GM13977 (cell line): ENCODE data around the gene ARHGEF10L.
"Not testable (repeated sequence)": the region's sequence is repeated elsewhere in the genome, so short reads cannot be mapped to it uniquely, and the experiment has no call there.

Experiments used
- DNase-seq: peaks from one replicate; pipeline ENCODE4 v3.0.0; 2012; ENCODE audit warnings: low spot score
- in situ Hi-C: fragments of 300-500 bp; cut with MboI; formaldehyde crosslinking; loops from one replicate; pipeline ENCODE4 v1.12.0; 2022; ENCODE audit warnings: low sequenced_read_pairs, low pct_unique_long_range_greater_than_20kb, mixed read lengths, inconsistent platforms; ENCODE audit not compliant: unreplicated experiment
- TF ChIP-seq, protein P1 (sequence below): IDR thresholded peaks from 2 replicates; pipeline ENCODE4 v1.5.1; 2012; ENCODE audit warnings: mild to moderate bottlenecking, control low read depth; ENCODE audit not compliant: insufficient read depth; ENCODE audit errors: extremely low read depth, missing control alignments

The ARHGEF10L gene

DNA sequence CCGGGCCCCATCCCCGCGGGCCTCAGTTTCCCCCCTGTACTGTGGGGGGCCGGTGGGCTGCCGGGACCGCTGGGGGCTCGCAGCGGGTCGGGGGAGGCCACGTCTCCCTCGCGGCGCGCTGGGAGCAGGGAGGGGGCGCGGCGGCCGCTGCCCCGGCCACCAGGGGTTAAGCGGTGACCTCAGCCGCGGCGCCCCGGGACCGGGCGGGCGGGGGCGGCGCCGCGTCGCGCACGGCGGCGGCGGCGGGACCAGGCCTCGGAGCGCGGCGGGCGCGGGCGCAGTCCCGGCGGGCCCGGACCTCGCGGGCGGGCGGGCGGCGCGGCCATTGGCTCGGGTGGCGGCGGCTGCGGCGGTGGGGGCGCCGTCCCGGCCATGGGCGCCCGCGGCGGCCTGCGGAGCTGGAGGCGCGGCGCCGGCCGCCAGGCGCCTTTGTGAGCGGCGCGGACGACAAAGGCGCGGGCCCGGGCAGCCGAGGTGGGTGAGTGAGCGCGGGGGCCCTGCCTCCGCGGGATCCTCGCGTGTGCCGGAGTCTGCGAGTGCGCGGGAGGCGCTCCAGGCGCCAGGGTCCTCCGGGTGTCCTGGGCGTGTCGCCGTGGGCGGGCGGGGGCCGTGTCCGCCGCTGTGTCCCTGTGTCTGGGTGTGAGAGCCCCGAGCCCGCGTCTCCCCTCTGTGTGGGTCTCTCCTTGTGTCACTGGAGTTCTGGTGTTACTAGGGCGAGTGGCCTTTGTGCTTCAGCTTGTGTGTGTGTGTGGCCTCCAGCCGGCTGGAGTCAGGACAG lies at the start of gene ARHGEF10L:
Gene ARHGEF10L, plus strand, starts transcription at position 222 of the 778 bp plus-strand sequence. CDS start 40,898 bp downstream, outside the sequence.
- TF ChIP-seq, protein P1, sequence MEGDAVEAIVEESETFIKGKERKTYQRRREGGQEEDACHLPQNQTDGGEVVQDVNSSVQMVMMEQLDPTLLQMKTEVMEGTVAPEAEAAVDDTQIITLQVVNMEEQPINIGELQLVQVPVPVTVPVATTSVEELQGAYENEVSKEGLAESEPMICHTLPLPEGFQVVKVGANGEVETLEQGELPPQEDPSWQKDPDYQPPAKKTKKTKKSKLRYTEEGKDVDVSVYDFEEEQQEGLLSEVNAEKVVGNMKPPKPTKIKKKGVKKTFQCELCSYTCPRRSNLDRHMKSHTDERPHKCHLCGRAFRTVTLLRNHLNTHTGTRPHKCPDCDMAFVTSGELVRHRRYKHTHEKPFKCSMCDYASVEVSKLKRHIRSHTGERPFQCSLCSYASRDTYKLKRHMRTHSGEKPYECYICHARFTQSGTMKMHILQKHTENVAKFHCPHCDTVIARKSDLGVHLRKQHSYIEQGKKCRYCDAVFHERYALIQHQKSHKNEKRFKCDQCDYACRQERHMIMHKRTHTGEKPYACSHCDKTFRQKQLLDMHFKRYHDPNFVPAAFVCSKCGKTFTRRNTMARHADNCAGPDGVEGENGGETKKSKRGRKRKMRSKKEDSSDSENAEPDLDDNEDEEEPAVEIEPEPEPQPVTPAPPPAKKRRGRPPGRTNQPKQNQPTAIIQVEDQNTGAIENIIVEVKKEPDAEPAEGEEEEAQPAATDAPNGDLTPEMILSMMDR: no peak
- in situ Hi-C loops: no loop called here
- DNase-seq: peak; percentile 57

GRCh38 chr1:17489768-17490417 lies 49.6 kb upstream of the ARHGEF10L start:
- DNase-seq, in situ Hi-C loops: not testable (repeated sequence)

- in situ Hi-C loops, DNase-seq: not testable (repeated sequence)
Measured at GRCh38 chr1:17490667-17491066, 48.8 kb upstream of the ARHGEF10L start.

DNA sequence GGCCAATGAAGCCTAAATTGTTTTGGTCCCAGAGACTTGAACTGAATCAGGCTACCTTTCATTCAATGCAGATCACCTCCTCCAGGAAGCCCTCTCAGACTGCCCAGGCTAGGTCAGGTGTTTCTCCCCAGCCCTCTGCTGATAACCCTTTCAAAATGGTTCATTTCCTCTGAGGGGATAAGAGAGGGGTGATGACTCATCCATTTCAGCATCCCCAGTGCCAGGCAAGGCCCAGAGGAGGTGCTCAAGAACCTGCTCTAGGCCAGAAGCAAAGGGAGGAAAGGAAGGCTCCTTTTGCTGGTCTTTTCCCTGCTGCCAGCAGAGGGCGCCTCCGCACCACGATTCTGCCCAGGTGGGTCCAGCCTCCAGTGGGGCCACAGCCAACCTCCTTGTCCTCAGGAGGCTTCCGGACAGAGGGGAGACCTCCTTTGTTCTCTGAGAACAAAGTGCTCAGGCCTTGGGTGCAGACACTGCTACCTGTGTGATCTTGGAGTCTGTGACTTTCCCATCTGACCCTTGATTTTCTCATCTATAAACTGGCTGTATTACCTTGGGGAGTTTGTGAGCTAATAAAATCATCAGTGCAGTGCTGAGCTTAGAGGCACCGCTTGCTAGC lies 45.3 kb upstream of the ARHGEF10L start:
- in situ Hi-C loops: no loop called here
- DNase-seq: peak; percentile 79
- TF ChIP-seq, protein P1: peak; percentile 95

GRCh38 chr1:17496419-17496818 lies 43.1 kb upstream of the ARHGEF10L start:
- in situ Hi-C loops: no loop called here
- DNase-seq: no peak
- TF ChIP-seq, protein P1: no peak

GRCh38 chr1:17498214-17498613 lies 41.3 kb upstream of the ARHGEF10L start:
- TF ChIP-seq, protein P1: no peak

GRCh38 chr1:17502326-17502778 lies 37.1 kb upstream of the ARHGEF10L start:
- in situ Hi-C loops: loop anchor here (5.0 kb wide), 1 partner anchor 110 kb away; no protein-coding TSS in a partner anchor
- TF ChIP-seq, protein P1: peak; percentile 92
- peak; percentile 78 for DNase-seq

More at GRCh38 chr1:17498214-17498613, 41.3 kb upstream of the ARHGEF10L start:
- in situ Hi-C loops: no loop called here
- DNase-seq: no peak
